ENCODE data around the gene GRID2.

GRCh38 chr4:92368653-92369052, 64.9 kb downstream of the GRID2 start:
- TF ChIP-seq CTCF (IDR thresholded peaks at IDR 0.05) (no peak), EP300 (IDR thresholded peaks at IDR 0.05) (no peak)

Data from stomach (tissue), 4 donors.